Mesothelial cell of epicardium (in vitro differentiated cells): ENCODE data around the gene PDIA5. TPM values are rescaled to one million over a fixed set of nuclear protein-coding genes. Genes with fewer than 3 reads are reported as not detected.

Source experiments
- DNase-seq, 2 experiments: peaks; one replicate each; pipeline ENCODE4 v3.0.0; 2021; ENCODE audit warnings: low spot score in 2 of 2; ENCODE audit not compliant: unreplicated experiment in 2 of 2
- H3K27ac Mint-ChIP-seq: 2 replicates; pipeline ENCODE4 v1.8.0; 2021; ENCODE audit warnings: mixed read lengths
- H3K27me3 Mint-ChIP-seq: 2 replicates; pipeline ENCODE4 v1.8.0; 2021; ENCODE audit warnings: low read depth, mixed read lengths
- H3K36me3 Mint-ChIP-seq: 2 replicates; pipeline ENCODE4 v1.8.0; 2021; ENCODE audit warnings: mixed read lengths
- H3K4me1 Mint-ChIP-seq: 2 replicates; pipeline ENCODE4 v1.8.0; 2021; ENCODE audit warnings: mixed read lengths
- H3K4me3 Mint-ChIP-seq: 2 replicates; pipeline ENCODE4 v1.8.0; 2021; ENCODE audit warnings: mild to moderate bottlenecking, moderate library complexity, mixed read lengths
- H3K9me3 Mint-ChIP-seq: 2 replicates; pipeline ENCODE4 v1.8.0; 2021; ENCODE audit warnings: mixed read lengths
- CTCF ChIP-seq: fragments of 200-600 bp; sonication (generic); IDR thresholded peaks from one replicate; pipeline ENCODE4 v1.5.0; 2021; ENCODE audit warnings: antibody characterized with exemption; ENCODE audit not compliant: unreplicated experiment
- total RNA-seq: library from RNA; stranded (reverse); gene quantifications from 3 replicates; pipeline ENCODE4 v1.2.1, GENCODE V29; 2021

The PDIA5 gene
- total RNA-seq, 1 donor from 2014 or later = 19.1 TPM

GRCh38 chr3:123067689-123068600 is 1.1 kb downstream of the PDIA5 start:
- Mint-ChIP-seq H3K4me1 (peaks cover 29% of the 10 kb centered on the region), H3K36me3 (no peaks in the 10 kb centered on the region), H3K9me3 (no peaks in the 10 kb centered on the region), H3K27ac (no peak overlapping the region), H3K4me3 (peak overlapping the region; percentile 78), H3K27me3 (peaks cover 9% of the 10 kb centered on the region)
- no peak for TF ChIP-seq CTCF
- DNase-seq = no peak

GRCh38 chr3:123068601-123069381 is 2.0 kb downstream of the PDIA5 start:
- Mint-ChIP-seq H3K36me3 (no peaks in the 10 kb centered on the region), H3K27me3 (peaks cover 9% of the 10 kb centered on the region), H3K27ac (no peak overlapping the region), H3K9me3 (no peaks in the 10 kb centered on the region), H3K4me1 (peaks cover 29% of the 10 kb centered on the region), H3K4me3 (peak overlapping the region; percentile 78)
- no peak for TF ChIP-seq CTCF
- DNase-seq = no peak

GRCh38 chr3:123070510-123070909 is 3.7 kb downstream of the PDIA5 start:
- Mint-ChIP-seq H3K4me1 (peaks cover 29% of the 10 kb centered on the region), H3K36me3 (no peaks in the 10 kb centered on the region), H3K4me3 (no peak overlapping the region), H3K27ac (no peak overlapping the region), H3K27me3 (peaks cover 9% of the 10 kb centered on the region), H3K9me3 (no peaks in the 10 kb centered on the region)
- no peak for TF ChIP-seq CTCF
- no peak for DNase-seq

GRCh38 chr3:123071146-123071545 is 4.3 kb downstream of the PDIA5 start:
- TF ChIP-seq CTCF = no peak
- H3K36me3 Mint-ChIP-seq = no peaks in the 10 kb centered on the region
- no peak overlapping the region for H3K4me3 Mint-ChIP-seq
- H3K9me3 Mint-ChIP-seq = no peaks in the 10 kb centered on the region
- DNase-seq = no peak
- no peak overlapping the region for H3K27ac Mint-ChIP-seq
- H3K27me3 Mint-ChIP-seq = peaks cover 9% of the 10 kb centered on the region
- peaks cover 29% of the 10 kb centered on the region for H3K4me1 Mint-ChIP-seq

- peaks cover 29% of the 10 kb centered on the region for H3K4me1 Mint-ChIP-seq
- TF ChIP-seq CTCF = no peak
- no peaks in the 10 kb centered on the region for H3K36me3 Mint-ChIP-seq
- H3K27ac Mint-ChIP-seq = no peak overlapping the region
- H3K4me3 Mint-ChIP-seq = no peak overlapping the region
- DNase-seq = no peak
- no peaks in the 10 kb centered on the region for H3K9me3 Mint-ChIP-seq
- H3K27me3 Mint-ChIP-seq = peaks cover 9% of the 10 kb centered on the region
Measured at GRCh38 chr3:123071581-123071980, 4.8 kb downstream of the PDIA5 start.
